ENCODE data around the gene PEAK1. TPM values are rescaled to one million over a fixed set of nuclear protein-coding genes. Genes with fewer than 3 reads are reported as not detected.

Gene PEAK1
- total RNA-seq, 1 donor from 2014 or later, result 10.2 TPM

GRCh38 chr15:77402740-77403379 lies 17.0 kb downstream of the PEAK1 start:
- Histone ChIP-seq H3K4me3 (ENCODE audit: low read depth, low read length) (no peak overlapping the region), H3K36me3 (ENCODE audit: control insufficient read depth, insufficient read depth, low read length) (no peaks in the 10 kb centered on the region), H3K27me3 (ENCODE audit: control insufficient read depth, insufficient read depth, low read length) (no peaks in the 10 kb centered on the region)
- TF ChIP-seq, protein P1, sequence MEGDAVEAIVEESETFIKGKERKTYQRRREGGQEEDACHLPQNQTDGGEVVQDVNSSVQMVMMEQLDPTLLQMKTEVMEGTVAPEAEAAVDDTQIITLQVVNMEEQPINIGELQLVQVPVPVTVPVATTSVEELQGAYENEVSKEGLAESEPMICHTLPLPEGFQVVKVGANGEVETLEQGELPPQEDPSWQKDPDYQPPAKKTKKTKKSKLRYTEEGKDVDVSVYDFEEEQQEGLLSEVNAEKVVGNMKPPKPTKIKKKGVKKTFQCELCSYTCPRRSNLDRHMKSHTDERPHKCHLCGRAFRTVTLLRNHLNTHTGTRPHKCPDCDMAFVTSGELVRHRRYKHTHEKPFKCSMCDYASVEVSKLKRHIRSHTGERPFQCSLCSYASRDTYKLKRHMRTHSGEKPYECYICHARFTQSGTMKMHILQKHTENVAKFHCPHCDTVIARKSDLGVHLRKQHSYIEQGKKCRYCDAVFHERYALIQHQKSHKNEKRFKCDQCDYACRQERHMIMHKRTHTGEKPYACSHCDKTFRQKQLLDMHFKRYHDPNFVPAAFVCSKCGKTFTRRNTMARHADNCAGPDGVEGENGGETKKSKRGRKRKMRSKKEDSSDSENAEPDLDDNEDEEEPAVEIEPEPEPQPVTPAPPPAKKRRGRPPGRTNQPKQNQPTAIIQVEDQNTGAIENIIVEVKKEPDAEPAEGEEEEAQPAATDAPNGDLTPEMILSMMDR (IDR thresholded peaks at IDR 0.05; ENCODE audit: insufficient read depth, low read length, poor library complexity, severe bottlenecking), result no peak
- DNase-seq (ENCODE audit: low read depth), result no peak

GRCh38 chr15:77400258-77400657 lies 19.6 kb downstream of the PEAK1 start:
- Histone ChIP-seq H3K27me3 (ENCODE audit: control insufficient read depth, insufficient read depth, low read length) (no peaks in the 10 kb centered on the region), H3K36me3 (ENCODE audit: control insufficient read depth, insufficient read depth, low read length) (no peaks in the 10 kb centered on the region), H3K4me3 (ENCODE audit: low read depth, low read length) (no peak overlapping the region)
- DNase-seq (ENCODE audit: low read depth), result no peak
- TF ChIP-seq, protein P1 (IDR thresholded peaks at IDR 0.05; ENCODE audit: insufficient read depth, low read length, poor library complexity, severe bottlenecking), result no peak

DNA sequence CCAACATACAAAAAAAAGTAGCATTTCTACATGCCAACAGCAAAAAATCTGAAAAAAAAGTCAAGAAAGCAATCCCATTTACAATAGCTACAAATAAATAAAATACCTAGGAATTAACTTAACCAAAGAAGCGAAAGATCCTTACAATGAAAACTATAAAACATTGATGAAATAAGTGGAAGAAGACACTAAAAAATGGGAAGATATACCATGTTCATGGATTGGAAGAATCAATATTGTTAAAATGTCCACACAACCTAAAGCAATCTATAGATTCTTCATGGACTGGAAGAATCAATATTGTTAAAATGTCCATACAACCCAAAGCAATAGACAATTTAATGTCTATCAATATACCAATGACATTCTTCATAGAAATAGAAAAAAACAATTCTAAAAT lies 21.0 kb downstream of the PEAK1 start:
- no peaks in the 10 kb centered on the region for H3K27me3 ChIP-seq (ENCODE audit: control insufficient read depth, insufficient read depth, low read length)
- no peaks in the 10 kb centered on the region for H3K36me3 ChIP-seq (ENCODE audit: control insufficient read depth, insufficient read depth, low read length)
- H3K4me3 ChIP-seq (ENCODE audit: low read depth, low read length), result no peak overlapping the region
- TF ChIP-seq, protein P1 (IDR thresholded peaks at IDR 0.05; ENCODE audit: insufficient read depth, low read length, poor library complexity, severe bottlenecking), result no peak
- DNase-seq (ENCODE audit: low read depth), result no peak

DNA sequence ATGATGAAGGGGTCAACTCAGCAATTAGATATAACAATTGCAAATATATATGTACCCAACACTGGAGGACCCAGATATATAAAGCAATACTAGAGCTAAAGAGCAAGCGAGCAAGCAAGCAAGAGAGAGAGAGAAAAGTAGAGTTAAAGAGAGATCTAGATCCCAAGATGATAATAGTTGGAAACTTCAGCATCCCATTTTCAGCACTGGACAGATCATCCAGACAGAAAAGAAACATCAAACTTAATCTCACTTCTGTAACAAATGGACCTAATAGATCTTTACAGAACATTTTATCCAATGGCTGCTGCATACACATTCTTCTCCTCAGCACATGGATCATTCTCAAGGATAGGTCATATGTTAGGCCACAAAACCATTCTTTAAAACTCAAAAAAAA lies 23.2 kb downstream of the PEAK1 start:
- no peaks in the 10 kb centered on the region for H3K36me3 ChIP-seq (ENCODE audit: control insufficient read depth, insufficient read depth, low read length)
- H3K27me3 ChIP-seq (ENCODE audit: control insufficient read depth, insufficient read depth, low read length), result no peaks in the 10 kb centered on the region
- no peak overlapping the region for H3K4me3 ChIP-seq (ENCODE audit: low read depth, low read length)
- no peak for DNase-seq (ENCODE audit: low read depth)
- TF ChIP-seq, protein P1 (IDR thresholded peaks at IDR 0.05; ENCODE audit: insufficient read depth, low read length, poor library complexity, severe bottlenecking), result no peak

DNA sequence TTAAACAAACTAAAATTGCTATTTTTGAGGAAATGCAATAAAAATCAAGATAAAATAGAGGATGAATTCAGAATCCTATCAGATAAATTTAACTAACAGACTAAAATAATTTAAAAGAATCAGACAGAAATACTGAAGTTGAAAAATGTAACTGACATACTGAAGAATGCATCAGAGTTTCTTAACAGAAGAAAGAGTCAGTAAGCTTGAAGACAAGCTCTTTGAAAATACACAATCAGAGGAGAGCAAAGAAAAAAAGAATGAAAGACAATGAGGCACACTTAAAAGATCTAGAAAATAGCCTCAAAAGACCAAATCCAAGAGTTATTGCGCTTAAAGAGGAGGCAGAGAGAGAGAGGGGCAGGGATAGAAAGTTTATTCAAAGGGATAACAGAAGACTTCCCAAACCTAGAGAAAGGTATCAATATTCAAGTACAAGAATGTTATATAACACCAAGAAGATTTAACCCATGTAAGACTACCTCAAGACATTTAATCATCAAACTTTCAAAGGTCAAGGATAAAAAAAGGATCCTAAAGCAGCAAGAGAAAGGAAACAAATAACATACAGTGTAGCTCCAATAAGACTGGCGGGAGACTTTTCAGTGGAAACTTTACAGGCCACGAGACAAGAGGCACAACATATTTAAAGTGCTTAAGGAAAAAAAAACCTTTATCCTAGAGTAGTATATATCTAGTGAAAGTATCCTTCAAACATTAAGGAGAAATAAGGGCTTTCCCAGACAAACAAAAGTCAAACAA lies 24.7 kb downstream of the PEAK1 start:
- DNase-seq (ENCODE audit: low read depth), result no peak
- H3K36me3 ChIP-seq (ENCODE audit: control insufficient read depth, insufficient read depth, low read length), result no peaks in the 10 kb centered on the region
- TF ChIP-seq, protein P1 (IDR thresholded peaks at IDR 0.05; ENCODE audit: insufficient read depth, low read length, poor library complexity, severe bottlenecking), result no peak
- no peaks in the 10 kb centered on the region for H3K27me3 ChIP-seq (ENCODE audit: control insufficient read depth, insufficient read depth, low read length)
- no peak overlapping the region for H3K4me3 ChIP-seq (ENCODE audit: low read depth, low read length)

Measured in kidney epithelial cell (primary cell).